NCI-H146 treated with DMSO at 0.1 percent for 48 hours (cell line): ENCODE measurements around the gene RCAN2.

ENCODE experiments used
- DNase-seq: peaks from one replicate; lab custom pipeline; 2025; ENCODE audit not compliant: unreplicated experiment; lab: John Stamatoyannopoulos, UW

Gene RCAN2

DNA sequence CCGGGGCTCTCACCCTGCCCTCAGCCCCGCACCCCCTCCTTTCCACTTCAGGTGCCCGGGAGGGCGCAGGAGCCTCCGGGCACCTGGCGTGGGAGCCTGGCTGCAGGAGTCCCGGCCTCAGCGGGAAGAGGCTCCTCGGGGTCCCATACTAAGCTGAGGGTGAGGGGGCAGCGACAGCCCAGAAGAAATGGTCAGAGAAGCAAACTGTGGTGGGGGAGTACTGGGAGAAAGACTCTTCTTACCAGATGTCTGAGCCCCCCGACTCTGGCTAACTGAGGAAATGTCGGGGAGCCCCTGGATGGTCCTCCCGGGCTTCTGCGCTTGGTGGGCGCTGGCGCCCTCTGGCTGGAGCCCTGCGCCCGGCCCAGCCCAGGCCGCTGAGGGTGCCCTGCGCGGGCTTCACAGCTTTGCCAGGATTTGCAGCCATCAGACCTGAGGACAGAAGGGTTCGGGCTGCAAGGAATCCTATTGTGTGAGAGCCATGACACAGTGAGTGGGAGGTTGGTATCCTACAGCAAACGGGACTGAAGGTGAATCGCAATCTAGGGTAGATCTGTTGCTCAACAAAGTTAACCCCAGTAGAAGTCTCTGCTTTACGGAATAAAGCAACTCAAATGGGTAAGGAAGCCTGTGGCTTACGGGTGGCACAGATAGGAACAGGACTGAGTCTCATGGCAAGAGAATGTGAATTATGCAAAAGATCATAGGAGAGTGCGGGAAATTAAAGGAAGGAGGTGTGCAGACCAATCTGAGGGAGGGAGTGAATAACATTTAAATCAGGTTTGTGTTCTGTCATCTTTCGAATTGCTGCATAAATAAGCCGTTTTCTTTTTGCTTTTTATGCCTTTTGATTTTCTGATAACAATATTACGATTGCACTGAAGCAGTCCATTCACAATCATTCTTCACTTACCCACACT, 639 bp upstream of the RCAN2 start:
- no peak for DNase-seq

DNA sequence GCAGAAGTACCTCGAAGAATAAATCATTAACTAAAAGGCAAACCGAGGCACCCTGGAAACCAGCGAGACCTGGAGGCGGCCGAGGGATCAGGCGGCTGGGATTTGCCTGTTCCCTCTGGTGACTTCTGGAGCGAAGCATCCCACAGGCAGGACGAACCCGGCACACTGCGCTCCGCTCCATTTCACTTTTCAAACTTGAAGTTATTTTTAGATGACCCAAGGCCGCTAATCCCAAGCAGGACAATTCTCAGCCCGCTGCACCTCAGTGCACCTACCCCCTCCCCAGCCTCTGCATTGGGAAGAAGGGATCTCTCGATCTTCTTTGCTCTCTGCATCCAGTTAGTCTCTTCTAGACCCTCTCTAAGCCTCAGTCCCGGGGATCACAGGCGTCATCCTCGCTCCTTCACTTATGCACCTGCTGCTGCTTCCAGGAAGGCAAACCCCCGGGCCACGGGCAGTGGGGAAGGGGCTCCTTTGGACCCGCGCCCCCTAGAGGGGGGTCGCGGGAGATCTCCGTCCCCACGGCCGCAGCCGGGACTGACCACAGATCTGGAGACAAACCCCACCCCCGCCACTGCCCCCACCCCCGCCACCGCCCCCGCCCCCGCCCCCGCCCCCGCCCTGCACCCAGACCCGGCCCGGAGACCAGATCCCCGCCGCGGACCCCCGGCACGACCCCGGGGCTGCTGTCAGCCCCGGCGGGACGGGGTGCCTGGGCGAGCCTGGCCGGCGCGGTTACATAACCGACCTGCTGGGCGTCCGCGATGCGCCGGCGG, 636 bp downstream of the RCAN2 start:
- no peak for DNase-seq

DNA sequence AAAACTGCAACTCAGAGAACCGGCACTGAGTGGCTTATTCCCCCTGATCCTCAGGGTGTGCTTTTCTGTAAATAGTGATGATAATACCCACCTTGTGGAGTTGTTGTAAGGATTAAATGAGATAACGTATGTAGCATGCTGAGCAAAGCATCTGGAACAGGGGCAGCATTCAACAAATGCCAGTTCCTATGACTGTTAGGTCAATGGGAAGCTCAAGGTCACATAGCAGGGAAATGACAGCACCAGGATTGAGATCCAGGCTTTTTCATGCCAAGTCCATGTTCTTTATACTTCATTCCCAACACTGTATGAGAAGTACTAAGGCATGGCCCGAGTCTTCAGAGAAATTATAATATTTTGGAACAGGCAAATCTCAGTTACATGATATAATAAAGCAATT, 5.1 kb downstream of the RCAN2 start:
- DNase-seq = no peak

DNA sequence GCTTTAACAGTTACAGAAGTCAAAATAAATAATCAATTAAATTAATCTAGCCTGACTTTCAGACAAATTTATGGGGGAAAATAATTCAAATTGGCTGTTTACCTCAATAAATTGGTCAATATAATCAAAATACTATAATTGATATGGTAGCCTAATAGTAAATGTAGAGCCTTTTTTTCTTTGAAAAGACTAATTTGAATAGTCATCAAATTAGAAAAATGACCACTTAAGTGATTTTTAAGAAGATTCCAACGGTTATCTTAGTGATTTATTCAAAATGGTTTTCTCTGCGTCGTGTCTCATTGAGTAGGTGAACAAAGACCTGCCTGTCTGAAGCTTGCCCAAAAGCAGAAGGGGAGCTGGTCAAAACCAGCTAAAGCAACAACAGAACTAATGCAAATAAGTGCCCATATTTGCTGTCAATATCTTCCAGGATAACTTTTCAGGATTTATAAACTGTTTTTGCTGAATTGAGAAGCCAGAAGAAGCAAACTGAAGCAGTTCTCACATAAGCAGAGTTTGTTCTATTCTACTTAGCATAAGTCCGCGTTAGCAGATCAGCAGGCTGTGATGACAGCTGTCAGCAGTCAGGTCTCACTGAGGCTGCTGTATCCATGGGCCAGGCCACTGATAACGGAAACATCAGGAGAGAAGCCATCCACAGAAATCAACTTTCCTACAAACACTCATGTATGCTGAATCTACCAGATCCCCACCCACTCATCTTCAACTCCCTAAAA, 7.0 kb downstream of the RCAN2 start:
- no peak for DNase-seq

DNA sequence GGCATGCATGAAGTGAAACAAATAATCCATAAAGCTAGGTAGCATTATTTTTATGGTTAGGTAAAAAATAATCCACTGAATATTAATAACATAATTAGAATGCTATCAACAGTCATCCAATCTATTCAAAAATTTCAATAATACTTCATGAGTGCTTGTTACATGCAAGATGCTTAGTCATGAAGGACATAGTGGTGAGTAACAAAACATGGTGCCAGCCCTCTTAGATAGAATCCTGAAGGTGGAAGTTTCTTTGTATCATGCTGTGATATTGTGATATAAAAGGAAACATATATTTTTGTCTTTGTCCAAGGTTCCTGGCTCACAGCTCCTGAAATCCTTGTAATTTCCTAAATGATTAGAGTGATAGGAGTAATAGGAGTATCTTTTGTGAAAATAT, 14.9 kb downstream of the RCAN2 start:
- no peak for DNase-seq

DNA sequence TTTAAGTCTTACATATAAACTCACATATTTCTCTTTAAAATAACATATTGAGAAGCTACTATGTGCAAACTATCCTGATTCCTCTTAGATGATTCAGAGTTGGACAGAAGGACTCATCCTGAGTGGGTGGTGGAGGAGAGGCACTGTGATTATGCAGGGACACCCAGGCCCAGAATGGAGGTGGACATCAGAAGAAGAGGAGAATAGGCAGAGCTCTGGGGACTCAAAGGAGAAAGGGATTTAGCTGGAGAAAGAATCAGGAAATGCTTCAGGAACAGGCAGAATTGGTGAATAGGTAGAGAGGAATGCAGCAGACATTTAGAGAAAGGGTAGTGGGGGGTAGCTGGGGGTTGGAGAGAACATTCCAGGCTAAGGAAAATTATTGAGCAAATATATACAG, 17.4 kb downstream of the RCAN2 start:
- DNase-seq = no peak

DNA sequence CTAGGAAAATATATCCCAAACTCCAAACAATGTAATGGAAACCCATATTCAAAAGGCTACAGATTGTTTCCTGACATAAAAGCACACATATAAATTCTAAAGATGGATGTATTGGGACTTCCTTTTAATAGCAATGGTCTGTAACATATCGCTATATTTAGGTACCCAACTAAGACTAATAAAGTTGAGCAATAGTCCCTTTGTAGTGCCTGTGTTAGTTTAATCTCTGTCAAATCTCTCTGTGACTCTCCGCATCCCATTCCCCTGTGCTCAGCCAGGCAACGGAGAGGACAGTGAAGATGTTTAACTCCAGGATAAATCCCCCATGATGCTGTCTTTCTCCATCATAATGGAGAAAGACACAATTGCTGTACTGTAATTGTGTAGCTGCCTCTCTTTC, 19.0 kb downstream of the RCAN2 start:
- DNase-seq = no peak

DNA sequence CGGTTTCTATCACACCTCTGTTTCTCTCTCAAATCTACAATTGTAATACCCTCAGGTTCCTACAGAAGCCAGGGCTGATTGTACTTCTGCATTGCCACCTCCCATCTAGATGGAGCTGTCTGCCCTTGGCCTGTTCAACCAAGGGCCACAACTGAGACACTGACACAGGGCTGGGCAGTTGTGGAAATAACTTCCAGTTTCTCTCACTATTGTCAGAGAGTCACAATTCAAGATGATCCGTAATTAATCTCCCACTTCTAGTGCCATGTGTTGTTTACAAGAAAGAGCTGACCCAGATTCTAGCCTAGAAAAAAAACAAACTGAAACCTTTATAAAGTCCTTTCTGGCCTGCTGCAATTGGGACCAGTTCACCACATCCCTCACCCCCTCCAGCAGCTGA, 22.2 kb downstream of the RCAN2 start:
- DNase-seq = no peak

DNA sequence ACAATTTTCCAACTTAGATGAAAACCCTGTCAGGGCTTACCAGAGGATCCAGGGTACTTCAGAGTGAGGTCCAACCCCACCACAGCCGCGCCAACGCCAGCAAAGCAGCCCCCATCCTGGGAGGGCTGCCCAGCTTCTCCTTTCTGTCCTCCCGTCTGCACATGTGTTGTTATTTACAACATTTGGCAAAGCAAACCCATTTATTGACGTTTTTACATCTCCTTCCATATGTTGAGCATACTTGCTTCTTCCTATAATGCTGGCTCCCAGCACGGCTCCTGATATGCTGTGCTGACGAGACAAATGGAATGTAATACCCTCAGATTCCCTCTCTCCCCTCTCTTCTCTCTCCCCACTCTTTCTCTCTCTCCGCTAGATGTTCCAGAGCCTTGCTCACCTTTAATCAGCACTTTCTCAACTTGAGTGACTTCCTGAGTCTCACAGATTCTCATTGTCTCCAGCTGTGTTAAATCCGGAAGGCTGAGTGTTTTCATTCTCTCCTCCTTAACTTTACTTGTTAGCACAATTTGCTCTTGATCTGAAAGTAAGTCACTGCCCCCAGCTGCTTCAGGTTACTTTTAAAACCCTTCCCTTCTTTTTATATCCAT, 22.7 kb downstream of the RCAN2 start:
- DNase-seq = no peak

DNA sequence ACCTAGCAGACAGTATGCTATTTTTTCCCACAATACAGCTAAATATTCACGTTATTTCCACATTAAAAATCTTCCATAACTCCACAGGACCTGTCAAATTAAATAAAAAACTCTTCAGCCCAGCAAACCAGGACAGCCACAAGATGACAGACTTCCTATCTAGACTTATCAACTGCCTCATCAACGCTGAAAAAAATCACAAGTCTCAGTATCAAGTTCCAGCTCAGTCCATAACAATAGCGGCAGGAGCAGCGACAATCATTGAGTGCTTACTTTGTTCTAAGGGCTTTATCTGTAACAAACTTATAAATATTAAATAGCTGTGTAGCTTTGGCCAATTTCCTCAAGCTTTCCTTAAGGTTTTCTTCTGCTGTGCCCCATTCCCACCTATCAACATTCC, 24.7 kb downstream of the RCAN2 start:
- no peak for DNase-seq

DNA sequence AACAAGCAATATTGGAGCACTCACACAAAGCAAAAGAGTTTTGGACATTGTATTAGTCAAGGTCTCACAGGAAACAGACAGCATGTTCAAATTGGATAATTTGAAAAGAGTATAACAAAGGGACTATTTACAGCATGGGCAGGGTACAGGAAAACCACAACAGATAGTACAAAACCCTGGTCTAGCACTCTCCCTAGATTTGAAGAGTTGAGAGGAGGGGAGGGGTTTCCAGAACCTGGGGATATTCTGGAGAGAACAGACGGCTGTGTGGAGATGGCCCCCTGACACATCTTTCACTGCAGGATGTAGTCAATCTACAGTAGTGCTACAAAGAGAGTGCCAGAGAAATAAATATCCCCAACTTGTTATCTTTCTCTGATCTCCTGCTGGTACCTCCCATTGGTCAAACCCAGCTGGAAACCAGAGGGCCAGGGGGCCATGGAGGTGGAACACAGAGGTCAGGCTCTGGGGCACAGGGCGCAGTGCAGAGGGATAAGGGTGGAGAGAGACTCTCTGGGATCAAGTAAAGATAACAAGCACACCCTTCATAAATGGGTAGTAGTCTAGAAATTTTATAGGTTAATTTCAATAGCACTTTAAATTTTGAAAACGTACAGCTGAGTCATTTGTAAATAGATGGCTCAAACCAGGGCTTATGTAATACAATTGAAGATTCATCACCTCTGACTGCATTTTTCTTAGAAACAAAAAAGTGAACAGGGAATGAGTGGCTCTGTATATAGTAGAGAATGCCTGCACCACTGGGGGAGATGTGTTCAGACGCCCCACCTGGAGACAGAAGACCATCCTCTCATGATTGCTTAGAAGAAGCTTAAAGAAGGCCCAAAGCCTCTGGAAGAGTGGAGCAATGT, 25.7 kb downstream of the RCAN2 start:
- DNase-seq = no peak

DNA sequence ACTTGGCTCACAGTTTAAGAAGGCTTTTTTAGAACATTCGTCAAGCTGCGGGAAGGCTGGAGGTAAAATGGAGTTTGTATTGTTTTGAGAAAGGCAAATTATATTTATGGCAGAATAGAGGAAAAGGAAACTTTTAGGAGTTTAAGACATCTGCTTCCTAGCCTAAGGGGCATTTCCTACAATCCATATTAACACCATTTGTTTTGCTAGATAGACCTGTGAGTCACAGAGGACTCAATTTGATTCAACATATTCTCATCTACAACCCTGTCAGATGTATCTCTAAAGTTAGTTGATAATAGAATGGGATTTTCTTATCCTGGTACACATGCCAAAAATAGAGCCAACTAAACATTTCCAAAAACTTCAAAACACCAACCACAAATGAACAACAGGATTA, 35.0 kb downstream of the RCAN2 start:
- DNase-seq = no peak

DNA sequence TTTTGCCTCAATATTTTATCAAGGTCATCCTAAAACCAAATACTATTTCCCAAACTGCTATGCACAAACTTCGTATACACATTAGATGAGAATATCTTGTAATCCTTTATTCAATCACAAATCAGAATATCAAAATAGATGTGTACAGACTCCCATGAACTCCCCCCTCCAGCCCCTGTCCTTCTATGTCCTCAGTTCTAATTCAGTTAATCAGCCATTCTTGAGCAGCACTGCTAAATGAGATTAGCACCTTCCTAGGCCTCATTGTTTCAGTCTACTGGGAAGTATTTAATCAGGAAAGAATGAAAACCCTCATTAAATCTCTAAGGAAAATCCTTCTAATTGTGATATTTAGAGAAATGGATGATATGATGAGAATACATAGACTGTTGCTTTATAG, 36.6 kb downstream of the RCAN2 start:
- no peak for DNase-seq

DNA sequence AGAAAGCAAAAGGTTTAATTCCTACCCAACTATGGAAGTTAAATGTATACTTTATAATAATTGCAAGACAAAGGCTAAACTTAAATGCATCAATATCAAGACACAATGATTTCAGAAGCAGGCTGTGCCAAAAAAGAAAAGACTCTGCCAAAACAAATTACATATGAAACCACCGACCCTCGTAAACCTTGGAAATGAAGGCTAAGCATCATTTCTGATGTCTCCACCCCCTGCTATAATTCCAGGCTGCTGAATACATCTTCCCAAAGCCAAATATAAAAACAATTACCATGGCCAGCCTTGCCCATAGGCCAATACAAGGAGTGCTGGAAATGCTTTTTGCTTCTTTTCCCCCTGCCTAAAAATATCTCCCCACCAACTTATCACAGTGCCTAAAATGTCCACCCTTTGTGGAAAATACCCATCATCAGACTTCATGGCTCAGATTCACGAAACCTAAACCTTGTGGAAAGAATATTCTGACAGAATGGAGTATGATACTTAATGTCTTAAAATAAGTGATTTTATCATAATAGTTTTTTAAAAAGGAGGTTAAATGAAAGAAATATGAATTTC, 37.4 kb downstream of the RCAN2 start:
- DNase-seq = no peak

DNA sequence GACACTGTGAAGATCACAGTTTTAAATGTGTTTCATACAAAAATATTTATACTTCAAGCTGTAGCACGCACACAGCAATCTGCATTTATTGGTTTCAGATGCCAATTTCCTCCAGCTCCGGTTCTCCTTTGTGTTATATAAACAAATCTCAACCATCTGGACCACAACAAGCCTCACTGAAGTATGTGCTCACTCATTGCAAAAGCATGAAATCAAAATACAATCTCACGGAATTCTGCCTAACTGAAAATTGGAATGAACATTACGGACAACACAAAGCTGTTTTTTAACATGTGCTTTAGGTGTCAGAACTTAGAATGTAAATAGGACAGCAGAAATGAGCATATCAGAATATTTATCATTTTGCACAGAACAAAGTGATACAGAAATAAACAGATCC, 38.0 kb downstream of the RCAN2 start:
- no peak for DNase-seq

DNA sequence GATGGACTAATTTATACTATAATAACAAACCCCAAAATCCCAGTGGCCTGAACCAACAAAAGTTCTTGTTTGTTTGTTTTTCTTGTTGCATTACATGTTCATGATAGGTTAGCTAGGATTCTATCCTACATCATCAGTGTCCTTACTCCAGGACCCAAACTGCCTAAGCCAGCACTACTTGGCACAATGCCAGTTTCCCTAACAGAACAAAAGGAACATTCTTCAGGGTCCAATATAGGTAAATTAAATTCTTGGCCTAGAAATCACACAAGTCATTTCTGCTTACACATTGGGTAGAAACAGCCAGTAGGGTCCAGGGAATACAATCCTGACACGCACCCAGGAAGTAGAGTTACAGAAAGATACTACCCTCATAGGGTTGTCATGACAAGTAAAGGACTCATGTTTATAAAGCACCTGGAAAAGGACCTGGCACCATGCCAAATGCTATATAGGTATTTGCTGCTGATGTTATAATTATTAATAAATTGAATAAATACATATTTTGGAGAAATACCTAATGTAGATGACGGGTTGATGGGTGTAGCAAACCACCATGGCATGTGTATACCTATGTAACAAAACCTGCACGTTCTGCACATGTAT, 38.8 kb downstream of the RCAN2 start:
- DNase-seq = no peak

DNA sequence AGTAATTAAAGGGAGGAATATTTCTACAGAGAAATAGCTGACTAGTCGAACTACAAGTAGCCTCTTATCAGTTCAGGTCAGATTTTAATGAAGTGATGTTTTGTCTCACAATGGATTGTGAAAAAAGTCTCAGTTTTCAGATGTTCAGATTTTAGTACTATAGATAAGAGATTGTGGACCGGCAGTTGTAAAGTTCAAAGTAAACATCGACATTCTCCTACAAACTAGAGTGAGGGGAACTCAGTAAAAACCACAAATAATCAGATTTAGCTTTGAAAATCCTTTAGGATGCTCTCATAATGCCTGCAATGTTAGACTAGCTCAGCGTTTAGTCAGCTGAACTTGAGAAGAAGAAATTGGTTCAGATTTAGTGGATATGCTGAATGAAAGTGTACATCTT, 39.9 kb downstream of the RCAN2 start:
- no peak for DNase-seq

DNA sequence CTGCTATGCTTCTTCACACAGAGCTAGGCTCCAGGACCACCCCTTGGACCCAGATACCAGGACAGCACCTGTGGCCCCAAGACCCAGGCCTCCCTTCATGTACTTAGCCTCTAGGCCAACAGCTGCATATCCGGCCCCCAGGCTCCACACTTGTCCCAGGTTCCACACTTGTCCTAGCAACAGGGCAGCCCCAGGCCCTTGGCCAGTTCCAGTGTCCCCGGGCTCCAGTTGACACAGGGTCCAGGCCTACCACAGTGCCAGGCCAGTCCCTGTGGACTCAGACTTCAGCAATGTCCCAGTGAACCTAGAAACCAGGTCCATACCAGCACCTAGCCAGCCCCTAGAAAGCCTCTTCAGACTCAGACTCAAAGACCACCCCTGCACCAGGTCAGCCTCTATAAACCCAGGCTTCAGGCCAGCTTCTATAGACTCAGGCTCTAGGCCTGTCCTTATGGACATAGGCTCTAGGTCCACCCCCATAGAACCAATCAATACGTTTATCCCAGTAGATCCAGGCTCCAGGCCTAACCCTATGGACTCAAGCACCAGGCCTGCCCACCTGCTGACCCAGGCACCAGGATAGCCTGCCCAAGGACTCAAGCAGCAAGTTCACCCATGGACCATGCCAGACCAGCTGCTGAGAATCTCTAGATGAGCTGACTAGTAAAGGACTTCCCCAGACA, 46.3 kb downstream of the RCAN2 start:
- no peak for DNase-seq

DNA sequence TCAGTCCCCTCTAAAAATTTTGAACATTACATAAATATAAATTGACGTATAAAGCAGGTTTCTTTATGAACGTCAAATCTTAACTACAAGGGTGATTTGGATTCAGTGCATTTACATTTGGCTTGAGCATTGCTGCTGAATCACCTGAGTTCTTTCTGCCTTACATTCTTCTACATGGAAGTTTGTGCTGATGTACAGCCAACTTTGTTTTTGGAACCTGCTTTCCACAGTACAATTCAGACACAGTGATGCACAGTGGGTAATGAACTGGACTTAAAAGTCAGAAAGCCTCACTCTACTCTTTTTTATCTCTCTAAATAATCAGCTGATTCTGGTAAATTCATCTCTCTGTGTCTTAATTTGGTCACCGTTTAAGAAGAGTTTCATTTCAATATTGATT, 47.6 kb downstream of the RCAN2 start:
- no peak for DNase-seq
